NCI-H187 (cell line): ENCODE data around the gene FHIT.
"Not testable (repeated sequence)": the region's sequence is repeated elsewhere in the genome, so short reads cannot be mapped to it uniquely, and the experiment has no call there.

ENCODE experiments used
- DNase-seq, 2 experiments: peaks; one replicate each; lab custom pipeline; 2025; lab: John Stamatoyannopoulos, UW

Gene FHIT

DNA sequence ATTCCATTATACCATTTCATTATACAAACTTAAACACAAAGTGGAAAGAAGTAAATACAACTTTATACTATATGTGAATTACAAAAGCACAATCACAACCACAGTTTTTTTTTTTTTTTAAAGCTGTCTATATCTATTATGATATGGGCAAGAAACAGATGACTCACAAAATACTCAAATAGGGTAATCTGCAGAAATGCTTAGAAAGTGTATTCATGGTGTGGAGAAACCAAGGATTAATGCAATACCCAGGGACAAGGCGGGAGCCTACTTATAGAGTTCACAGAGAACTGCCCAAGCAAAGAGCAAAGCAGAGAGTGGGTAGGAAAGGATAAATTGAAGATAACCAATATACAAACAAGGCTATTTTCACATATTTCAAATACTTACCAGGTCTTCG is 332.0 kb downstream of the FHIT start:
- no peak for DNase-seq

DNA sequence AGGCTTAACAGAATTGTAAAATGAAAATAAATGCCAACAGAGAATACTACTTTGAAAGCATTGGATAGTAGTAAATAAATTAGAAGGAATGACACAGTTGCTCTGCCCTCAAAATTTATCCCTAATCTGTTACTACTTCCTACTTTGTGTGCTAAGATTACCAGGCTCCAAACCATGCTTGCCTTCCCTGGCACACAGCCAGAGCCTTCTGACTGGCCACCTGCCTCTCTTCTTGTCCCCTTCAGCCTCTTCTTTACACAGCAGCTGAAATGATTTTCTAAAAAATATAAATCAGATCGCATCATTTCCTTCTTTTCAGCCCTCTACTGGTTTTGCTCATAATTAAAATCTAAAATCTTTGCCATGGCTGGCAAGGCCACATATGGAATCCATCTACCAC is 334.1 kb downstream of the FHIT start:
- peak in 1 of 2 experiments; percentile 10 for DNase-seq

DNA sequence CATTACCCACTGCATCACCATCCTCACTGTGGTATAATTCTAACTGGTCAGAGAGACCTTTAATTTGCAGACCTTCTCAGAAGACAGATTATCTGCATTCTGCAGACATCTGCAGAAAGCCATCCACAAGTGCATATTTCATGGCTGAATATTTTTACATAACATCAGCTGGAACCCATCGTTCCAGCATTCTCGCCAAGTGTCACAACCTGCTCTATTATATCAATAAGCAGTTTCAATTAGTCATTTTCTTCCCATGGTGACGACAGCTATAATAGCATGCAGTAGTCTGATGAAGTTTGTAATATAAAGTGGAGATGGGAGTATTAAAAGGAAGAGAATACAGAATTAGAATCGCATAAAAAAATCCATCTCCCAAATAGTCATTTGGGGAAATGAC is 334.7 kb downstream of the FHIT start:
- DNase-seq, result no peak

DNA sequence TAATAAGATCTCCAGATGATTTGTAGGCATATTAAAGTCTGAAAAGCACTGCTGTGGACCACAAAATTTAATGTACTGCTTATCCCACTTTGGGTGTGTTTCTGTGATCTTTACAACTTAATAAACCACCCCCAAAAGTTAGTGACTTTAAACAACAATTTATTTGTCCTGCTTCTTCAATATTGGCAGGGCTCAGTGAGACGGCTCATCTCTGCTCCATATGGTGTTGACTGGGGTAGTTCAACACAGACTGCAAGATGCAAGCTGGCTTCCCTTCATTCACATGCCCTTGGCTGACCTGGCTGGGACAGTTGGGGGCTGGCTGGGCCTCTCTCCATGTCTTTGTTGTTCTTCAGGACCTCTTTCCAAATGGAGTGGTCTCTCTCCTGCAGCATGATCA is 337.8 kb downstream of the FHIT start:
- no peak for DNase-seq

DNA sequence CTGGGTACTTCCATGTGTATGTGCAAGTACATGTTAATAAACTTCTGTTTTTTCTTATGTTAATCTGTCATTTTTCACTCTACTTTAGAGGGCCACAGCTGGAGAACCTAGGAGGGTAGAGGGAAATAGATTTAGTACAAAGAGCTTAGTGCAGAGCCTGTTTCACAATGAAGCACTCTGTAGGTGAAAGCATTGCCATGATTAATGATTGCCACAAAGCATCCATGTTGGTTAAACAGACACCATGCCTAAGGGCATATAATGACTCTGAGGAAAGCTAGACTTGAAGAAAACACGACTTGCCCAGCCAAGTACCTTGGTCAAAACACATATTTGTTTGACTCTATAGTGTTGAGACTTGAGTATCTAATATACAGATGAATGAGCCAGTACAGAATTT is 338.4 kb downstream of the FHIT start:
- DNase-seq, result no peak

GRCh38 chr3:60912142-60912541 is 339.1 kb downstream of the FHIT start:
- no peak for DNase-seq

- DNase-seq, result no peak
Measured at GRCh38 chr3:60909526-60909925, 341.7 kb downstream of the FHIT start.

- DNase-seq, result no peak
Measured at GRCh38 chr3:60906283-60906682, 345.0 kb downstream of the FHIT start.

DNA sequence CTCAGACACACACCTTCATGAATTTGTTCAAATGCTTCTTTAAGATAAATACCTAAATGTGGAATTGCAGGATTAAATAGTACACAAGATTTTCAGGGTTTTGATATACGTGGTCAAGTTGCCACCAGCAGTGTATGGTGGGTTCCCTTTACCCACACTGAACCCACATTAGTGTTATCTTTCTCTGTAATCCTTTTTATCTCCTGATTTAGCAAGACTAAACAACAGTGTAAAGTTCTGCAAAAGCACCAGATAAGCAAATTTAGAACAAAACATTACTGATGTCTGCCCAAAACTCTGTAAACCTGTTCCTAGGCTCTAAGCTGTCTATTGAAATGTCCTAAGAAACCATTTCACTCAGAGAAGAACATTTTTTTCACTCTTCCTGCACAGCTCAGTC is 352.9 kb downstream of the FHIT start:
- no peak for DNase-seq

- no peak for DNase-seq
Measured at GRCh38 chr3:60893946-60894345, 357.3 kb downstream of the FHIT start.

DNA sequence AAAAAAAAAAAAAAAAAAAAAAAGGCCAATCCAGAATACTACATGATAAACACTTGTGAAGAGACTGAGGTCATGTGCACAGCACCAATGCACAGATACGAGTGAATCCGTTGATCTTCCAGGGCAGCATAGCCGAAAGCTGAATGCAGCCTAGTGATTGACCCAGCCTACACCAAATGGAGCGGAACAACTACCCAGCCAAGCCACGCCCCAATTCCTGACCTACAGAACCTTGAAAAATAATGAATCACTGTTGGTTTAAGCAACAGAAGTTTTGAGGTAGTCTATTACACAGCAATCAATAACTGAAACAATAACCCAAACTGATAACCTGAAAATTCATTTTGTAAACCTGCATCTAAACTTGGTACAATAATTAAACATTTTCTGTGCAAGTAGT is 361.0 kb downstream of the FHIT start:
- no peak for DNase-seq

DNA sequence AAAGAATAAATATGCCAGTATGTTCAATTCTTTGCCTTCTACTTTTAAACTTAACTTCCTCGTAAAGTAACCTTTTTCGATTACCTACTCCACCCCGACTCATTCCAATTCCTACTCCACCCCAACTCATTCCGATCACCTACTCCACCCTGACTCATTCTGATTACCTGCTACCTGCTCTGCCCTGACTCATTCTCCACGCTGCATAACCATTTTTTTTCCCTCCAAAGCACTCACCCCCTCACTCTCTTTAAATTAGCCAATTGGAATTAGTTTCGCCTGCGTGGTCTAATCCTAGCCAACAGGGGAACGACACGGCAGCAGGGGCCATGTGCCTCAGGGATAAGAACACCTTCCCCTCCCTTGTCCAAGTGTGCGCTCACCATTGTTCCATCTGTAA is 362.3 kb downstream of the FHIT start:
- not testable (repeated sequence) for DNase-seq

- no peak for DNase-seq
Measured at GRCh38 chr3:60887574-60887973, 363.7 kb downstream of the FHIT start.

GRCh38 chr3:60886518-60886917 is 364.7 kb downstream of the FHIT start:
- no peak for DNase-seq

- DNase-seq, result no peak
Measured at GRCh38 chr3:60884005-60884404, 367.2 kb downstream of the FHIT start.

DNA sequence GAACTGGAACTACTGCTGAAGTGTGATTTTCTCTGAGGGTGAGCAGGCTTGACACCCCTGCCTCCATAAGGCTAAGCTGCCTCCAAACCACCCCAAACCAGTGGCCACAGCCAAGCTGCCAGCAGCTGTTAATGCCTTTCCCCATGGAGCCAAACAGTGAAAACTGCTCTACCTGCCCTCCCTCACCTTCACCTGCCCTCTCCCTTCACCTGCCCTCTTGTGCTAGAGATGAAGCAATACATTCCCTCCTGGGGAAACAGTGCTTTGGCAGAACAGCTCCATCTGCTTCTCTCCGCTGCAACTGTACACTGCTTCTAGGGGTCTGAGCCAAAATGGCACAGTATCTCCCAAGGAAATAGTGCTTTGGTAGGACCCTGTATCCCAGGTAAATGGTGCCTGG is 374.1 kb downstream of the FHIT start:
- no peak for DNase-seq

DNA sequence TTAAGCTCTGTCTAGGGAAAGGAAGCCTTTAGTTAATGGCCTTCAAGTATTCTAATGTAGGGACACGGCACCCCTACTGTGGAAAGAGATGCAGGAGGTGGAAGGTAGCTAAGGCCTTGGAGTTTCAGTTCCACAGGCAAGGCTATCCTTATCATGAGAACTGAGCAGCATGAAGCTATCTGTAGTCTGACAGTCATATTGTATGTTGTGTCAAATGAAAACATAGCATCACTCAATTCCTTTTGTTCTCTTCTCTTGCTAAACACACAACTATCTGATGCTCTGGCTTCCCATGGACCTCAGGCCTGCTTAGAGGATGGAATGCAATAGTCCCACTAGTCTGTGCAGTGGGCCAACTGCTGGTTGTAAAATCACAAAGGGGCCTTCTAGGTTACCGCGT is 380.9 kb downstream of the FHIT start:
- DNase-seq, result no peak

GRCh38 chr3:60867200-60867599 is 384.1 kb downstream of the FHIT start:
- DNase-seq, result no peak

- DNase-seq, result no peak
Measured at GRCh38 chr3:60856257-60857046, 394.8 kb downstream of the FHIT start.

GRCh38 chr3:60855250-60855649 is 396.0 kb downstream of the FHIT start:
- DNase-seq, result no peak

DNA sequence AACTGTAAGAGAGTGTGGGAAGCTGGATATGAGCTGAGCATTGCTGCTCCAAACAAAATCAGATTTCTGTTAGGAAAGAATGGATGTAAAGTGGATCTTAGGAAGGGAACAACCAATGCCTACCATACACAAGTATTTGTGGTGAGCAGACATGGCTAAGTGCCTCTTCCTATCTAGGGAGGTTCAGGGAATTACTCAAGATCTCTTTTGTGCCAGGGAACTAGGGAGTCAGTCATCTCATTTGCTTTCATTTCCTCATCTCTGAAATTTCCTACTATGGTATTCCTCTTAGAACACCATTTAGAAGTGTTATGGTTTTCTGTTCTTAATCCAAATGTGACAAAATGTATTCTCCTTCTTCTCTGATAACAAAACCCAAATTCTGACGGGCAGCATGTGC is 396.5 kb downstream of the FHIT start:
- DNase-seq, result no peak

DNA sequence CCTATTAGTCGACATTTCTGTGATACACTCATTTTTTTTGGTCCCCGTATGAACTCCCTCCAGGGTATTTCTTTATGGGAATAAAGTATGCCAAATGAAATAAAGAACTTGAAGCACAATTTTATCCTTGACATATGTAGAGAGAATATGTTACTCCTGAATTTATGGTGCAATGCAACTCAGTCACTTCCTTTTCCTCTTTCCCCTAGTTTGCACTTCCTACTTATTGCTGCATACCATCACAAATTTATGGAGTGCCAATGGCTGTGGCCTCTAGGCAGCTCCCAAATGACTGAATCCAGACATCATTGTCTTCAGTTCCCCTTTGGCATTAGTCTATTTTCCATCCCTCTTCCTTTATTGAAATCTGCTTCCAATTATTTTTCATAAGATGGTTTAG is 403.5 kb downstream of the FHIT start:
- DNase-seq, result no peak

GRCh38 chr3:60844256-60844655 is 407.0 kb downstream of the FHIT start:
- DNase-seq, result no peak

DNA sequence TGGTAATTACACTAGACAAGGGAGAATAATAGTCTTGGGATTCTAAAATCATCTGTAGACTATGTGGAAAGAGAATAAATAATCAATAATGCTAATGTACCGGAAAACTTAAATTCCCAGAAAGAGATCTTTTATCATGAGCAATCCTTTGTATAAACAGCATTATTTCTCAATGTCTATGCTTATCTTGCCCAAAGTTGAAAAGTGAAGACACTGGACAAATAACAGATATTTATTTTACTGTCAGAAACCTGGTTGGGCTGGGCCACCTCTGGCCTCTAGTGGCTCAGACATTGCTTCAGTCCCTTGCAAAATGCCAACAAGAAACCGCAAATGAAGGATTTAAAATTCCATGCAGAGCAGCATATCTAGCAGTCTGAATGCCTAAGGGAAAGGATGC is 409.9 kb downstream of the FHIT start:
- DNase-seq, result no peak
